K562 (cell line): ENCODE measurements around the gene NAPB. TPM values are rescaled to one million over a fixed set of nuclear protein-coding genes. Genes with fewer than 3 reads are reported as not detected.

Source experiments
- AFF1 ChIP-seq, 2 experiments: fragments of 450-650 bp; IDR thresholded peaks; 2 replicates each; pipeline ENCODE4 v1.6.1; 2018; ENCODE audit warnings: mild to moderate bottlenecking in 2 of 2, low read depth in 1 of 2; ENCODE audit not compliant: partially characterized antibody in 2 of 2
- DACH1 ChIP-seq: fragments of 450-650 bp; IDR thresholded peaks from 2 replicates; pipeline ENCODE4 v1.6.1; 2018; ENCODE audit not compliant: partially characterized antibody
- DDX20 ChIP-seq: fragments of 450-650 bp; IDR thresholded peaks from 2 replicates; pipeline ENCODE4 v1.6.1; 2016; ENCODE audit warnings: missing genetic modification characterization, low read depth, mild to moderate bottlenecking, missing compliant biosample characterization, moderate library complexity
- KLF13 ChIP-seq: fragments of 450-650 bp; IDR thresholded peaks from 2 replicates; pipeline ENCODE4 v1.6.1; 2016; ENCODE audit warnings: missing genetic modification characterization, low read depth, mild to moderate bottlenecking, missing compliant biosample characterization, moderate library complexity, borderline replicate concordance
- NFATC3 ChIP-seq: fragments of 450-650 bp; IDR thresholded peaks from 2 replicates; pipeline ENCODE4 v1.6.1; 2017; ENCODE audit warnings: mild to moderate bottlenecking
- PTBP1 ChIP-seq: fragments of 200-400 bp; formaldehyde crosslinking; IDR thresholded peaks from 2 replicates; pipeline ENCODE4 v1.6.1; 2017; ENCODE audit warnings: low read depth, low read length
- RERE ChIP-seq: sonication (generic); formaldehyde crosslinking; IDR thresholded peaks from 2 replicates; pipeline ENCODE4 v1.8.0; 2023; ENCODE audit warnings: missing genetic modification reagents, mild to moderate bottlenecking, borderline replicate concordance
- XRCC4 ChIP-seq: IDR thresholded peaks from one replicate; pipeline ENCODE4 v1.6.1; 2011; ENCODE audit not compliant: insufficient read depth, insufficient read length; ENCODE audit errors: extremely low read depth
- ZNF384 ChIP-seq: IDR thresholded peaks from 2 replicates; pipeline ENCODE4 v1.6.1; 2012; ENCODE audit warnings: low read depth, low read length, improper control_type of control experiment
- ZNF449 ChIP-seq: fragments of 250-450 bp; sonication (Bioruptor Pico); IDR thresholded peaks from 2 replicates; pipeline ENCODE4 v1.8.0; 2022; ENCODE audit warnings: moderate library complexity, mild to moderate bottlenecking, inconsistent platforms
- ZNF639 ChIP-seq, 2 experiments: fragments of 200-800 bp in 1 of 2; sonication (Bioruptor generic) in 1 of 2; sonication (generic) in 1 of 2; formaldehyde crosslinking in 1 of 2; IDR thresholded peaks in 1 of 2; conservative IDR thresholded peaks in 1 of 2; 2 replicates each; pipeline versions ENCODE4 v1.5.0 to v1.6.1; 2016 to 2020; ENCODE audit warnings: missing compliant biosample characterization in 1 of 2, missing genetic modification characterization in 1 of 2, missing genetic modification reagents in 1 of 2
- ZNF696 ChIP-seq: fragments of 250-450 bp; sonication (Bioruptor Pico); conservative IDR thresholded peaks from 2 replicates; pipeline ENCODE4 v1.4.0; 2020; ENCODE audit warnings: mild to moderate bottlenecking, moderate library complexity
- ZNF79 ChIP-seq: fragments of 250-450 bp; sonication (Bioruptor Pico); IDR thresholded peaks from 2 replicates; pipeline ENCODE4 v1.4.0; 2020; ENCODE audit warnings: low read depth, mild to moderate bottlenecking, moderate library complexity
- polyA plus RNA-seq, 8 experiments: library from polyadenylated mRNA; depleted of rRNA in 4 of 8; stranded (reverse) in 5 of 8; unstranded in 3 of 8; fragments of >200 nt; fragmentation: Nextera tagmentation in 2 of 8; fragmentation: Illumina TruSeq in 1 of 8; extraction: Ambion mirVana in 2 of 8; extraction: Trizol in 1 of 8; gene quantifications; 2 replicates each; pipeline versions ENCODE4 v1.2.1 to v1.2.3, GENCODE V29; 2011 to 2014; ENCODE audit warnings: inconsistent platforms in 1 of 8, missing spikeins in 1 of 8
- total RNA-seq, 7 experiments: library from RNA; depleted of rRNA in 6 of 7; stranded (reverse); fragments of >200 nt in 6 of 7; fragmentation: Illumina TruSeq in 2 of 7; extraction: Trizol in 2 of 7; gene quantifications; 2 replicates each; pipeline versions ENCODE4 v1.2.1 to v1.2.3, GENCODE V29; 2011 to 2021; ENCODE audit warnings: low replicate concordance in 1 of 7

The NAPB gene
- total and polyA plus RNA-seq, 9 of the 15 experiments (the other 6 are each of a cell fraction or from before 2014, with no cell fraction given), result 1.4 to 7.7 (median 5.2) TPM

- TF ChIP-seq RERE (CRISPR knock-in tag) (no peak), DDX20 (tag) (no peak), ZNF639 (CRISPR knock-in tag; conservative IDR thresholded peaks at IDR 0.05 in 1 of 2, IDR thresholded peaks at IDR 0.05 in 1 of 2) (no peak), KLF13 (tag) (no peak), ZNF449 (CRISPR knock-in tag) (no peak), ZNF79 (CRISPR knock-in tag) (no peak), NFATC3 (no peak), DACH1 (no peak), ZNF384 (no peak), ZNF696 (CRISPR knock-in tag) (no peak), PTBP1 (no peak), AFF1 (IDR thresholded peaks at IDR 0.05; ENCODE audit: low read depth in 1 of 2, partially characterized antibody in 2 of 2) (no peak), XRCC4 (no peak)
These were observed 70.1 kb downstream of the NAPB start (continued) for GRCh38 chr20:23350904-23351838.
